SH-SY5Y (cell line): ENCODE measurements around the gene TP63.

ENCODE experiments used
- GATA2 ChIP-seq: IDR thresholded peaks from 2 replicates; pipeline ENCODE4 v1.6.1; 2011; ENCODE audit warnings: mild to moderate bottlenecking, low read depth, low read length
- GATA3 ChIP-seq: IDR thresholded peaks from 2 replicates; pipeline ENCODE4 v1.6.1; 2011; ENCODE audit warnings: low read depth, mild to moderate bottlenecking, low read length, moderate library complexity

Gene TP63

DNA sequence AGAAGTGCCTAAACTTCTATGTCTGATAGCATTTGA, at the start of gene TP63:
Gene TP63, plus strand, starts transcription at position 17 of the 36 bp plus-strand sequence. CDS start 127 bp downstream, outside the sequence.
- TF ChIP-seq GATA3 (no peak), GATA2 (no peak)

- TF ChIP-seq GATA3 = no peak
- TF ChIP-seq GATA2 = no peak
These were observed 49.0 kb upstream of the TP63 start for GRCh38 chr3:189582179-189582578.

DNA sequence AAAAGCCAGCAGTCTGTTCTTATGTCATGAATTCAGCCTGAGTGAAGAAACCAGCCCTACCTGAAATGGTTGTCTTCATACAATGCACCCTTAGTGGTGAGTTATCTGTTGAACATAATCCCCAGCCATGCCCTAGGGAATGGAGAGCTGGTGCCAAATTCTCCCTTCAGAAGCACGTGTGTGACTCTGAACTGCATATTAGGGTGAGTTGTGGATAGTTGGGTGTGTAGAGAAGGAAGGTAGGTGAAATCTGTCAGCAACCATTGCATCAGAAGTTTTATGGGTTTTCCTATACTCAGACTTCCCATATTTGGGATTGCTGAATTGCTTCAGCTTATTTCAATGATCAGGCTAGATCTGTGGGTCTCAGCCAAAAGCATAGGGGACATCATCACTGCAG, 46.5 kb upstream of the TP63 start:
- TF ChIP-seq GATA2 (no peak), GATA3 (no peak)

DNA sequence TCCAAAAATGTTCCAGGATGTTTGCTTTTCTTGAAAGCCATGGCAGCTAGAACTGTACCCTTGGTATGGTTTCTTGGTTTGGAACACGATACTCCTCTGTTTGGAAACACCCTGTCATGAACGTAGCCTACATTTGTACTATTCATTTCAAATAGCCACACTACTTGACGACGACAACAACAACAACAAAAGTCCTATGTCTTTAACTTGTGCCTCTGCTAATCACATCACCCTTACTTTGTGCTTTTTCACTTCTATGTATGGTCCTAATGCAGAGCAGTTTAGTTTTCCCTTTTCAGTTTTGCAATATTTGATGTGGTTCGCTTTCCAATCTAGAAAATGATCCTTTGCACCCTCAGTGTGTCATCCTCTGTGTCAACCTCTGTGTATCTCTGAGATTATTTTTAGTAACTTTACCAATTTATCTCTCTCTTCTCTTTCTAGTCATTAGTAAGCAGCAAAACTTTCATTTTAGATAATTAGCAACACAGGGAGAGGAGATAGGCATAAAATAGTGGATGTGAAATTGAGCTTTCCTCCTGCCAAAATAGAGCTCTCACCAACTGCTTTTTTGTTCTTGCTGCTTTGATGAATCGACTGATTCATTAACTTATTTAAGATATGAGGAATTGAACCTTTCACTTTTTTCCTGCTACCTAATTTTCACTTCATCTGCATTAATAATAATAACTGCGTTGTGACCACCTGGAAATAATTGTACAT, 44.1 kb upstream of the TP63 start:
- TF ChIP-seq GATA2 (no peak), GATA3 (no peak)

- TF ChIP-seq GATA3 (no peak), GATA2 (no peak)
These were observed 43.5 kb upstream of the TP63 start for GRCh38 chr3:189587664-189588040.

DNA sequence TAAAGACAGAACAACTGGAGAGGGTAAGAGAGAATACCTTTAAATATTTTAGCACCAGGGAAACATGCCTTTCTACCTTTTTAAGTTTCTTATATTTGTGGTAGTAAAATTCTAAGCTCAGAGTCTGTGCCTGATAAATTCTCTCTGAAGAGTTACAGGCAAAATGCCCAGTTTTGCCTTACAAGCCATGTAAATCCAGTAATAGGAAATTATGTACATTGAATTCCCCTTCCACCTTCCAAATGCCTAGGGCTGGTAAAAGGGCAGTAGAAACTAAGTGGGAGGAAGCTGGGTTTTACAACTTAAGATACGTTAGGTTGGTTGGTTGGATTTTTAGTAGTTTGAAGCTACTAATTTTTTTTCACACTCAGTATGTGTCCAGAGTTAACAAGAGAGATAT, 43.1 kb upstream of the TP63 start:
- TF ChIP-seq GATA3 = no peak

- TF ChIP-seq GATA3 (no peak), GATA2 (no peak)
These were observed 42.6 kb upstream of the TP63 start for GRCh38 chr3:189588475-189589178.

- TF ChIP-seq GATA2 (no peak), GATA3 (no peak)
These were observed 42.0 kb upstream of the TP63 start for GRCh38 chr3:189589179-189589569.

DNA sequence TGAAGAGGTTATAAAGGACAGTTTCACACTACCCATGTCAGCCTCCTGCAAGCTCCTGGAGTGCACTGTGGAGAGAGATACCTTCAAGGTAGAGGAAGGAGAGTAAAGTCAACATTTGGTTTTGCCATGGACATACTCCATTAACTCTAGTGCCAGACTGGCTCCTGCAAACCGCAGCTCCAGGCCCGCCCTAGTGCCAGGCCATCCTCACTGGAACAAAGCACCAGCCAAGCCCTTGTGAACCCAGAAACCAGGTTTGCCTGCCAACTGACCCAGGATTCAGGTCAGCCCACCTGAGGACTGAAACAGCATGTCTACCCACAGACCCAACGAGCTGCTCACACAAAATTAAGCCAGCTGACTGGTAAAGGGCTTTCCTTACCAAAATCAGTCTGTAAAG, 41.0 kb upstream of the TP63 start:
- TF ChIP-seq GATA2 (no peak), GATA3 (no peak)

DNA sequence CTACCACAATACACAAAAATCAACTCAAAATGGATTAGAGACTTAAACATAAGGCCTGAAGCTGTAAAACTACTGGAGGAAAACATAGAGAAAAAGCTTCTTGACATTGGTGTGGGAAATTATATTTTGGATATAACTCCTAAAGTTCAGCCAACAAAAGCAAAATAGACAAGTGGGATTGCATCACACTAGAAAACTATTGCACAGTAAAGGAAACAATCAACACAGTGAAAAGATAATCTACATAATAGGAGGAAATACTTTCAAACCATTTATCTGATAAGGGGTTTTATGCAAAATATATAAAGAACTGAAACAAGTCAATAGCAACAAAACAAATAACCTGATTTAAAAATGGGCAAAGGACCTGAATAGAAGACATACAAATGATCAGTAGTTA, 37.6 kb upstream of the TP63 start:
- TF ChIP-seq GATA2 = no peak
- no peak for TF ChIP-seq GATA3

- no peak for TF ChIP-seq GATA2
- TF ChIP-seq GATA3 = no peak
These were observed 33.3 kb upstream of the TP63 start for GRCh38 chr3:189597918-189598317.

GRCh38 chr3:189598530-189599225, 32.5 kb upstream of the TP63 start:
- TF ChIP-seq GATA2 = no peak
- no peak for TF ChIP-seq GATA3

- TF ChIP-seq GATA2 (no peak), GATA3 (no peak)
These were observed 28.7 kb upstream of the TP63 start for GRCh38 chr3:189602471-189602870.

DNA sequence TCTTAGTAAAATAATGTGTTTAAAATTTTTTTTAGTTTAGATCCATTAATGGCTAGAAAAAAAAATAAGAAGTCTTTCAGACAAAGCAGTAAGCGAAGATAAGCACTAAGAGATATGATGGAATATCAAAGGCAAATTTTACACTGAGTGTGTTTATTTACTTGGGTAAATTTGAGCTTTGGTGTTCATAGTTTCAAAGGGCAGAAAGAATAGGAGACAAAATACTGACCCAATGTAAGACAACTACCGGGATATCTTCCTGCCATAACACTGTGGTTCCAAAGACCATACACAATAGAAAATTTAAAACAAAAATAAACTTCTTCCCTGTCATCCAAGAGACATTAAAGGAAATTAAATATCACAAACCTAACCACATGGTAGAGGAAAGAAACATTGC, 25.5 kb upstream of the TP63 start:
- no peak for TF ChIP-seq GATA2
- TF ChIP-seq GATA3 = no peak

GRCh38 chr3:189606774-189607173, 24.4 kb upstream of the TP63 start:
- TF ChIP-seq GATA3 = no peak
- no peak for TF ChIP-seq GATA2
